Muscle of leg (tissue), 11 donors: ENCODE results near the gene KIAA0232. TPM values are rescaled to one million over a fixed set of nuclear protein-coding genes. Genes with fewer than 3 reads are reported as not detected.

ENCODE experiments used
- DNase-seq: peaks from one replicate; pipeline ENCODE4 v3.0.0; 2013
- H3K27ac ChIP-seq: one replicate; pipeline ENCODE4 v1.5.1; 2013; ENCODE audit warnings: mild to moderate bottlenecking, low read length, control low read depth
- H3K27me3 ChIP-seq: one replicate; pipeline ENCODE4 v1.6.1; 2013; ENCODE audit warnings: low read length; ENCODE audit not compliant: control insufficient read depth, insufficient read depth
- H3K36me3 ChIP-seq: one replicate; pipeline ENCODE4 v1.6.1; 2013; ENCODE audit warnings: low read length; ENCODE audit not compliant: control insufficient read depth, insufficient read depth
- H3K4me1 ChIP-seq: one replicate; pipeline ENCODE4 v1.6.1; 2013; ENCODE audit warnings: low read length; ENCODE audit not compliant: control insufficient read depth, insufficient read depth
- H3K4me3 ChIP-seq: one replicate; pipeline ENCODE4 v1.5.1; 2013; ENCODE audit warnings: low read length, control low read depth
- H3K9me3 ChIP-seq: replicated peaks from 2 replicates; pipeline ENCODE4 v1.6.1; 2013; ENCODE audit warnings: low read depth, low read length; ENCODE audit not compliant: control insufficient read depth
- WGBS: methylation state at CpG from one replicate; pipeline ENCODE4 v1.1.5; 2013; ENCODE audit warnings: missing lambda C conversion rate; ENCODE audit not compliant: insufficient coverage; 5-methylcytosine and 5-hydroxymethylcytosine counted together
- polyA plus RNA-seq, 8 donors: library from polyadenylated mRNA; unstranded; fragments of 120-200 nt; gene quantifications; one replicate each; pipeline versions ENCODE4 v1.2.1 to v1.2.3, GENCODE V29; 2013; ENCODE audit warnings: inconsistent platforms in 1 of 8, low replicate concordance in 1 of 8; ENCODE audit not compliant: insufficient read length in 8 of 8, insufficient read depth in 1 of 8
- total RNA-seq: library from RNA; stranded (reverse); fragments of 120-200 nt; gene quantifications from one replicate; pipeline ENCODE4 v1.2.4, GENCODE V29; 2013

KIAA0232 gene
- total and polyA plus RNA-seq, 9 donors = 12.3 to 23.3 (median 20.4) TPM

DNA sequence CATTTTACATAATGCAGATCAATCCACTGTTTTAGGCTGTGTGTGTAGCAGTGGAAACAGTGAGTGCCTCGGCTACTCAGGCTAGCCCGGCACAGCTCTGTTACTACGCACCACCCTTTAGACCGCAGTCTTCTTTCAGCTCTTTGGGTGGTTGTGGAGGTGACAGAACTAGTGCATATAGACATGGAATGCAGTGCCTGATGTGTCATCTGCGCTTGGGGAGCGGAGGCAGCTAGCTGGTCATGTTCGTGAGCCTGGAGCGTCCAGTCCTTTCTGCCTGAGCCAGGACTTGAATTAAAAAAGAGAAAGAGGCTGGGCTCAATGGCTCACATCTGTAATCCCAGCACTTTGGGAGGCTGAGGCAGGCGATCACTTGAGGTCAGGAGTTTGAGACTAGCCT, 131.9 kb downstream of the KIAA0232 start:
- Histone ChIP-seq H3K4me3 (no peak overlapping the region), H3K4me1 (peaks cover 34% of the 10 kb centered on the region), H3K27me3 (peaks cover 15% of the 10 kb centered on the region), H3K36me3 (no peaks in the 10 kb centered on the region), H3K27ac (no peak overlapping the region), H3K9me3 (no peaks in the 10 kb centered on the region)
- WGBS = 83% methylated on average over 5 of the region's 9 CpGs
- no peak for DNase-seq

DNA sequence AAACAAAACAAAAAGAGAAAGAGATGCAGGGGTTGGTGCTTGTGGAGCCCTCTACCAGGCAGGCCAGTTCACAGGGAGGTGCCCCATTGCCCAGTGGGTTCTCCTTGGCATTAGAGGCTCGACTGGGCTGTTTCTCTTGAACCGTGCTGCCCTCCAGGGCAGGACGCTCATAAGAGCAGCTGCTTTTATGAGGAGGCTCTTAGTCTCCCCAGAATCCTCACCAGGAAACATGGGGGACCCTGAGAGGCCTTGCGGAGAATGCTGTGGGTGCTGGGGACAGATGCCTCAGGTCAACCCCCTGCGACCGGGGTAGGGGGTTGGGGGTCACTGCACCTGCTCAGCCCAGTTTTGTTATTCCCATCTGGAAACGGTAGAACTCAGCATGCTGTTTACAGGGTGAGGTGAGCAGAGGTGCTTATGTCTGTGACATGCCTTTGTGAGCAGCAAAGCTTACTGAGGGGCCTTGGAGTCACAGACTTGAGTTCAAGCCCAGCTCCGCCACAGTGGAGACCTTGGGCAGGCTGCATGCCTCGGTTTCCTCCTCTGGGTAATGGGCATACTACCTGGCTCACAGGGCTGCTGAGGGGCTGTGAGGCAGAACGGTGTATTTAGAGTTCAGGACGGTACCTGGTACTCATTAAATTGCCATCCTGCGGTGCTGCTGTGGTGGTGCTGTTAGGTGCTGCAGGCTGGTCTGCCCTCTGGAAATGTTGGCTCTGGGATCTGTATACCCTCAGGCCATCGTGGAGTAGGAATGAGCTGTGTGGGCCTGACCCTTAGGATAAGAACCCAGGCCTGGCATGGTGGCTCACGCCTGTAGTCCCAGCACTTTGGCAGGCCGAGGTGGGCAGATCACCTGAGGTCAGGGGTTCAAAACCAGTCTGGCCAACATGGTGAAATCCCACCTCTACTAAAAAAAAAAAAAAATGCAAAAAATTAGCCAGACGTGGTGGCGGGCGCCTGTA, 132.8 kb downstream of the KIAA0232 start:
- Histone ChIP-seq H3K9me3 (no peaks in the 10 kb centered on the region), H3K4me1 (peaks cover 31% of the 10 kb centered on the region)

DNA sequence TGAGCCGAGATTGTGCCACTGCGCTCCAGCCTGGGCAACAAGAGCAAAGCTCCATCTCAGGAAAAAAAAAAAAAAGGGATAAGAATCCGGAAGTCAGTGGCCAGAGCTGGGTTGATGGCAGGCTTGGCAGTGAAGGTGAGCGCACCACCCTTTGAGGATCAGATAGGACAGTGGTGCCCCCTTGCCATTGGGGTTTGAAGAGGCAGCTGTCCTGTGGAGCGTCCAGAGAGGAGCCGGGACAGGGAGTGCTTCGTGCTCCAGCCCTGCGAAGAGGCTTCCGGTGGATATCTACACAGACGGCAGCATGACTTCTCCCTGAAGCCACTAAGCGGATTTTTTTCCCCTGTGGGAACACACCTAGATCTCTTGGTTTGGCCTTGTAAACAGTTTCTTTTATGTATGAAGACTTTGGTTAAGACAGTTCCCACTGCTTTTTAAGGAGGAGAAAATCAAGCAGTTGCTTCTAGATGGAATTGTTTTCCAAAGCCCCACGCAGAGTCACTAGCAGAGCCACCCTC, 133.6 kb downstream of the KIAA0232 start:
- Histone ChIP-seq H3K9me3 (no peaks in the 10 kb centered on the region), H3K4me1 (peaks cover 25% of the 10 kb centered on the region), H3K4me3 (no peak overlapping the region), H3K36me3 (no peaks in the 10 kb centered on the region), H3K27me3 (peaks cover 5% of the 10 kb centered on the region), H3K27ac (no peak overlapping the region)
- no peak for DNase-seq
- 85% methylated on average over 11 of the region's 12 CpGs for WGBS

More for the DNA sequence above, 132.8 kb downstream of the KIAA0232 start:
- no peak overlapping the region for H3K27ac ChIP-seq
- H3K27me3 ChIP-seq = peaks cover 14% of the 10 kb centered on the region
- no peaks in the 10 kb centered on the region for H3K36me3 ChIP-seq
- DNase-seq = no peak
- H3K4me3 ChIP-seq = no peak overlapping the region
- WGBS = 88% methylated on average over 15 of the region's 18 CpGs

DNA sequence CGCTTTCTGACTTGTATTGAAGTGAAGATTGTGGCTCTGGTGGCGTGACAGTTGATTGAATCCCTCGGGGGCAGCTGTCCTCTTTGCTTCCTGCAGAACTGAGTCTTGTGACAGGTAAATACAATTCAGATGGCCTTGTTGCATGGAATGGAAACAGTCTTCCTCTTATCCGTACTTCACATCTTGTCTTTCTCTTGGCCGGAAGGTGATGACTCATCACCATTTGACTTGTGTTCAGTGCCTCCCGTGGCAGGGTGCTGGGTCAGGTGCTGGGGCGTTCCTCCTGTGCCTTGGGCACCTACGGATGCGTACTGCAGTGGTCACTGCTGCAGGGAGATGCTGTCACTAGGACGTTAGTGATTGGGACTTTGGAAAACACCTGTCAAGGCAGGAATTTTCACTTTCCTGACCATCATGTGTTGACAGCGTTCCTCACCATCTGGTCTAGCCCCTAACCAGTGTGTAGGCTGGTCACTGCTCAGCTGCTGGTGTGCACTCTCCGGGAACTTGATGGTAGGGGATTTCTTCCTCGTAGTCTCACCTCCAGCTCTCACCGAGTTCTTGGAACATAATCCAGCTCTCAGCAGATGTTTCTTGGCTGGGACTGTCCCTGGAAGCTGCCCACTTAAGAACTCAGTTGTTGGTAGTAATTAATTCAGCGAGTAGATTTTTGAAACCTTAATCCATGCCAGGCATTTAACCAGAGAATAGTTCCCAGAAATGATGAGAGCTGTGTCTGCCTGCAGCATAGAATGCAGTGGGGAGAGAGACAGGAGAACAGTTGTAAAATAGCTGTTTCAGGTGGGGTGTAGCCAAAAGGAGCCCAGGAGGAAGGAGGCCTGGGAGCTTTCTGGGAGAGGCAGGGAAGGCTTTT, 134.3 kb downstream of the KIAA0232 start:
- Histone ChIP-seq H3K27me3 (no peaks in the 10 kb centered on the region), H3K4me1 (peaks cover 25% of the 10 kb centered on the region), H3K36me3 (no peaks in the 10 kb centered on the region), H3K27ac (no peak overlapping the region), H3K9me3 (no peaks in the 10 kb centered on the region), H3K4me3 (no peak overlapping the region)
- DNase-seq = peak; percentile 25
- WGBS = 71% methylated on average over 12 of the region's 15 CpGs

DNA sequence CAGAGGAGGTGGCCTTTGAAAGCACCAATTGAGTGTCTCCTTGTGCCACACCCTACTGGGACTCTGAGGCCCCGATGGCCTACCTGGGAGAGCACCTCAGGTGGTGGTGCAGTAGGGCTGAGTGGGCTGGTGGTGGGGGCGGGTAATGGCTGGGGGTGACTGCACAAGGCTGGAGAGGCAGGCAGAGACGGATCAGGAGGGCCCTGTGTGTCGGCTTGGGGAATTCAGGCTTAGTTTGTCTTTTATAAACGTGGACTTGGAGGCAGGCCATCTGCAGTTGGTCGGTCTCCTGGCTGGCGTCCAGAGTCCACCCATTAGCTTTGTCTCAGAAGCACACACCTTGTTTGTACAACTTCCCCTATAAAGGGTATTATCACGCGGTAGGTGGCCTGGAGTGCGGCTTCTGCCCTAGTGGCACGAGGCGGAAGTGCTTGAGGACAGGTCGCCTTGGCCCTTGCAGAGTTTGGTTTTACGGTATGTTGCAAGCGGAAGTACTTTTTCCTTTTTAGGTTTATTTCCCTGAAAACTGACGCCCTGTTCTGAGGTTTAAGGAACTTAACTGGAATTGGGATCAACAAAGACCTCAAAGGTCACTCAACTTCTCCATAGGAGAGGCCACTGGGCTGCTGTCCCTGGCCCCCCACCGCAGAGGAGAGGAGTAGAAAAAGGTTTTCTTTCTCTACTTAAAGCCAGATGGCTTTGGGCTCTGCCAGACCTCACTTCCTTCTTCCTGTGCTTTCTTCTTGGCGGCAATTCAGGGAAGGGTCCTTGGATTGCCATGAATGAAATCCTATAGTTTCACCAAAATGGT, 135.1 kb downstream of the KIAA0232 start:
- Histone ChIP-seq H3K4me3 (no peak overlapping the region), H3K9me3 (no peaks in the 10 kb centered on the region), H3K36me3 (no peaks in the 10 kb centered on the region), H3K4me1 (peaks cover 23% of the 10 kb centered on the region), H3K27ac (peak overlapping the region; percentile 77), H3K27me3 (no peaks in the 10 kb centered on the region)
- WGBS = 44% methylated on average over 11 of the region's 18 CpGs
- DNase-seq = peak; percentile 65

DNA sequence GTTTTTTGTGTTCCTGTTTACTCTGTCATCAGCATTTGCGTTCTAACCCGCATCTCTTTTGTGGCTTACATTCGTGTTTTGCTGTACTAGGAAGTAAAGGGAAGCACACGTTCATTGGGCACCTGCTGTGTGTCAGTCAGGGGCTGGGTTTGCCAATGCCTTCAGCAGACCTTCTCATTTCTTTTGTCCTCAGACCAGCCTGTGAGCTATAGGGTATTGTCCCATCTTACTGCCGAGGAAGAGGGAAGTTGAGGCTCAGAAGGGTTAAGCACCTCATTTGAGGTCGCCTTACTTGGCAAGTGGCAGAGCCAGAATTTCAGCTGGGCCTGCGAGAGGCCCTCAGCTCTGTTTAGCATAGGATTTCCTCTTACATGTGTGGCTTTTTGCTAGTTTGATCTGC, 135.8 kb downstream of the KIAA0232 start:
- H3K4me3 ChIP-seq = no peak overlapping the region
- peak overlapping the region; percentile 77 for H3K27ac ChIP-seq
- peak; percentile 40 for DNase-seq

DNA sequence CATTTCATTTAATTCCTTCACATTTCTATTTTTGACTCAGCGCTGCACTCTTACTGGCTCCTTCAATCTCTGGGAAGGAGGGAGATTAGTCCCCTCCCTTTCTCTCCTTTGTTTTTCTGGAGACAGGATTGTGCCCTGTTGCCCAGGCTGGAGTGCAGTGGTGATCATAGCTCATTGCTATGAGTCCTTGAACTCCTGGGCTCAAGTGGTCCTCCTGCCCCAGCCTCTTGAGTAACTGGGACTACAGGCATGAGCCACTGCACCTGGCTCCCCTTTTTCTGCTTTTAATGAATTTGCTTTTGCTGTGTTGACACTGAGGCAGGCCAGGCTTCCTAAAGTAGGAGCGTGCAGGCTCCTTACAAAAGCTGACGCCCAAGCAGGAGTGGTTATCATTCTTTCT, 137.6 kb downstream of the KIAA0232 start:
- no peak overlapping the region for H3K27ac ChIP-seq
- H3K4me1 ChIP-seq = peaks cover 23% of the 10 kb centered on the region
- WGBS = no CpG with 5 or more reads among the region's 3 CpGs
- no peaks in the 10 kb centered on the region for H3K27me3 ChIP-seq
- no peak overlapping the region for H3K4me3 ChIP-seq
- H3K9me3 ChIP-seq = no peaks in the 10 kb centered on the region
- no peak for DNase-seq
- H3K36me3 ChIP-seq = peaks cover 18% of the 10 kb centered on the region

More for the DNA sequence above, 135.8 kb downstream of the KIAA0232 start:
- H3K9me3 ChIP-seq = no peaks in the 10 kb centered on the region
- WGBS = 28% methylated on average over 3 of the region's 7 CpGs
- H3K36me3 ChIP-seq = peaks cover 1% of the 10 kb centered on the region
- no peaks in the 10 kb centered on the region for H3K27me3 ChIP-seq
- peaks cover 23% of the 10 kb centered on the region for H3K4me1 ChIP-seq

DNA sequence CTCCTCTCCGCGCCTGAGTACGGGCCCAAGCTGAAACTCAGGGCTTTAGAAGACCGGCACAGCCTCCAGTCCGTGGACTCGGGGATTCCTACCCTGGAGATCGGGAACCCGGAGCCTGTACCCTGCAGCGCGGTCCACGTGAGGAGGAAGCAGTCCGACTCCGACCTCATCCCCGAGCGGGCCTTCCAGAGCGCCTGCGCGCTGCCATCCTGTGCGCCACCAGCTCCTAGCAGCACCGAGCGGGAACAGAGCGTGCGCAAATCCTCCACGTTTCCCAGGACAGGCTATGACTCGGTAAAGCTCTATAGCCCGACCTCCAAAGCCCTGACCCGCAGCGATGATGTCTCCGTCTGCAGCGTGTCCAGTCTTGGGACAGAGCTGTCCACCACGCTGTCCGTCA, 141.0 kb downstream of the KIAA0232 start:
- H3K27ac ChIP-seq = no peak overlapping the region
- H3K27me3 ChIP-seq = no peaks in the 10 kb centered on the region
- peaks cover 23% of the 10 kb centered on the region for H3K36me3 ChIP-seq
- 94% methylated on average over 32 of the region's 32 CpGs for WGBS
- DNase-seq = no peak
- no peak overlapping the region for H3K4me3 ChIP-seq
- no peaks in the 10 kb centered on the region for H3K9me3 ChIP-seq
- peaks cover under 1% of the 10 kb centered on the region for H3K4me1 ChIP-seq

DNA sequence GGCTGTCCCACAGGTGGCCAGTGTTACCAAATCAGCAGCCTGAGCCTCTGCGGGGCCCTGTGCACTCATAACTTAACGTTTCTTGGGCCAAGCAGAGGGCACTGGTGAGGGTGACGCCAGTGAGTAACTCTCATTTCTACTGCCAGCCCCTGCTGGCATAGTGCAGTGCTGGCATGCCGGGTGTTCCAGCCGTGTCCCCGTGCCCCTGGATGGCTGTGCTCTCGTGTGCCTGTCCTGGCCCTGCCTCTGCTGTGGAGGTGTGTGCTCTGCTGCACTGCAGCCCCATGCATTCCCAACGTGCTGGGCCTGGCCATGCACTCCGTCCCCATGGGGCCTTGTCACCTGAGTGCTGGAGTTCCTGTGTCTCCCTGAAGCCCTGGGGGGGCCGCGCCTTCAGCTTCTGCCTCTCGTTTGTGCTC, 141.8 kb downstream of the KIAA0232 start:
- Histone ChIP-seq H3K36me3 (peaks cover 23% of the 10 kb centered on the region), H3K4me3 (no peak overlapping the region), H3K9me3 (no peaks in the 10 kb centered on the region), H3K27ac (no peak overlapping the region), H3K27me3 (no peaks in the 10 kb centered on the region), H3K4me1 (peaks cover 5% of the 10 kb centered on the region)
- 86% methylated on average over 11 of the region's 12 CpGs for WGBS
- no peak for DNase-seq
